Chondrocyte (in vitro differentiated cells): ENCODE data around the gene RASAL1. TPM values are rescaled to one million over a fixed set of nuclear protein-coding genes. Genes with fewer than 3 reads are reported as not detected.
A peak's percentile ranks its signal among the peaks of the same experiment; 100 is the strongest.

ENCODE experiments used
- DNase-seq: peaks from one replicate; pipeline ENCODE4 v3.0.0; 2021; ENCODE audit warnings: mixed read lengths, low spot score
- H3K27ac Mint-ChIP-seq: one replicate; pipeline ENCODE4 v1.8.0; 2021; ENCODE audit warnings: mild to moderate bottlenecking, moderate library complexity, mixed read lengths; ENCODE audit not compliant: unreplicated experiment
- H3K27me3 Mint-ChIP-seq: 2 replicates; pipeline ENCODE4 v1.8.0; 2021; ENCODE audit warnings: low read depth, mixed read lengths
- H3K36me3 Mint-ChIP-seq: 2 replicates; pipeline ENCODE4 v1.8.0; 2021; ENCODE audit warnings: low read depth, mixed read lengths
- H3K4me1 Mint-ChIP-seq: 2 replicates; pipeline ENCODE4 v1.8.0; 2021; ENCODE audit warnings: low read depth, mild to moderate bottlenecking, mixed read lengths
- H3K4me3 Mint-ChIP-seq: one replicate; pipeline ENCODE4 v1.8.0; 2021; ENCODE audit warnings: mild to moderate bottlenecking, moderate library complexity, mixed read lengths; ENCODE audit not compliant: unreplicated experiment
- H3K9me3 Mint-ChIP-seq: 2 replicates; pipeline ENCODE4 v1.8.0; 2021; ENCODE audit warnings: low read depth, mixed read lengths
- total RNA-seq: library from RNA; stranded (reverse); gene quantifications from 3 replicates; pipeline ENCODE4 v1.2.1, GENCODE V29; 2021
- TF ChIP-seq, protein P1 (sequence below): fragments of 200-600 bp; sonication (generic); IDR thresholded peaks from 2 replicates; pipeline ENCODE4 v1.5.0; 2021; ENCODE audit warnings: antibody characterized with exemption, mild to moderate bottlenecking, moderate library complexity

Gene RASAL1
- total RNA-seq, 1 donor from 2014 or later: not detected

DNA sequence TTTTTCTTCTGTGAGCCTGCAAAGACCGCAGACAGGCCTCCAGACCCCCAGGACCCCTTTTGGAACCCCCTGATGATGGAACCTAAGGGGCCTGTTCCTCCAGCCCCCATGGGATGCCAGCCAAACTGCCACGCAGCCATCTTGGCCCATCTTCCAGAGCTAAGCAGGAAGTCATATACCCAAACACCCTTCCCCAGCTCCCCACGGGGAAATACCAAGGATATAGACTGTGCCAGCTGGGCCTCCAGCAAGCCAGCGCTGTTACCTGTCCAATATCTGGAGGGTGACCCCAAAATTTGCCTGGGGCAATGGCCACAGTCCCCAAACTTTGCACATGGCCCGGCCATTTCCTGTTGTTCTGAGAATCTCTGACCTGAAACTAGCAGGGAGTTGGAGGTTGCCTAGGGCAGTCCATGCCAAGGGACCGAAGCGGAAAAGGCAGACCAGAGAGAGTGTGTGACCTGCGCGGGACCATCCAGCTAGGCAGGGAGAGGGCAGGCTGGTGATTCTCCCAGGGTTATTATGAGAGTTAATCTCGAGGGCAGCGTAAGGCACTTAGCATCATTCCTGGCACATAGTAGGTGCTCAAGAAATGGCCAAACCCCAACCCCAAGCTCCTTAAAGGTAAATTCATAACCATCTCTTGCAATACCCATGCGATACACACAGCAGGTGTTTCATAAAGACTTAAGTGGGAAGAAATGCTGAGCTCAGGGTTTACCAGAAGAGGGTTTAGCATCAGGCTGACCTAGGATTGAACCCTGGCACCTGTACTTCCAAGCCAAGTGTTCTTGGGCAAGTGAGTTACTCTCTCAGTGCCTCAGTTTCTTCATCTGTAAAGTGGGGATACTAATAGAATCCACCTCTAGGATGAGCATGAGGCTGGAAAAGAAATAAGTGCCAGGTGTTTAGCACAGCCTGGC, 2.6 kb upstream of the RASAL1 start:
- Mint-ChIP-seq H3K27me3 (peaks cover 25% of the 10 kb centered on the region), H3K4me1 (no peaks in the 10 kb centered on the region), H3K4me3 (no peak overlapping the region), H3K36me3 (no peaks in the 10 kb centered on the region), H3K27ac (no peak overlapping the region), H3K9me3 (no peaks in the 10 kb centered on the region)
- peak; percentile 40 for DNase-seq
- TF ChIP-seq, protein P1, sequence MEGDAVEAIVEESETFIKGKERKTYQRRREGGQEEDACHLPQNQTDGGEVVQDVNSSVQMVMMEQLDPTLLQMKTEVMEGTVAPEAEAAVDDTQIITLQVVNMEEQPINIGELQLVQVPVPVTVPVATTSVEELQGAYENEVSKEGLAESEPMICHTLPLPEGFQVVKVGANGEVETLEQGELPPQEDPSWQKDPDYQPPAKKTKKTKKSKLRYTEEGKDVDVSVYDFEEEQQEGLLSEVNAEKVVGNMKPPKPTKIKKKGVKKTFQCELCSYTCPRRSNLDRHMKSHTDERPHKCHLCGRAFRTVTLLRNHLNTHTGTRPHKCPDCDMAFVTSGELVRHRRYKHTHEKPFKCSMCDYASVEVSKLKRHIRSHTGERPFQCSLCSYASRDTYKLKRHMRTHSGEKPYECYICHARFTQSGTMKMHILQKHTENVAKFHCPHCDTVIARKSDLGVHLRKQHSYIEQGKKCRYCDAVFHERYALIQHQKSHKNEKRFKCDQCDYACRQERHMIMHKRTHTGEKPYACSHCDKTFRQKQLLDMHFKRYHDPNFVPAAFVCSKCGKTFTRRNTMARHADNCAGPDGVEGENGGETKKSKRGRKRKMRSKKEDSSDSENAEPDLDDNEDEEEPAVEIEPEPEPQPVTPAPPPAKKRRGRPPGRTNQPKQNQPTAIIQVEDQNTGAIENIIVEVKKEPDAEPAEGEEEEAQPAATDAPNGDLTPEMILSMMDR: no peak

DNA sequence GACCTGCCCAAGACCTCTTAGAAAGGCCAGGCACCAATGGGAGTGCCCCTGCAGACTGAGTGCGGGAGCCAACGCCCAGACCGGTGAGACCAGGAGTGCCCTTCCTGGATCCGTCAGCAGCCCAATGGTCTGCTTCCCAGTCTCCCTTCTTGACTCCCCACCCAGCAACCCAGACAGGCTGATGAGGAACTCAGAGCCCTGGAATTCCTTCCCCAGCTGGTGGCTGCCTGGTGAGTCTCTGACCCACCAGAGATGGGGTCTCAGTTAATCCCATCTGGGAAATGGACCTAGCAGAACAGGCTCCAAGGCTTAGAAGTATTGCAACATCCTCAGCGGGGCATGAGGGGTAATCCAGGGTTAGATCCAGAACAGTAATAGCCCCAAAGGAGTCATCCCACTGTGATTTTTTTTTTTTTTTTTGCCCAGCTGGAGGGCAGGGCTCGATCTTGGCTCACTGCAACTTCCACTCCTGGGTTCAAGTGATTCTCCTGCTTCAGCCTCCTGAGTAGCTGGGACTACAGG, 1.5 kb upstream of the RASAL1 start:
- Mint-ChIP-seq H3K36me3 (no peaks in the 10 kb centered on the region), H3K27ac (no peak overlapping the region), H3K27me3 (peaks cover 30% of the 10 kb centered on the region), H3K9me3 (no peaks in the 10 kb centered on the region), H3K4me3 (no peak overlapping the region), H3K4me1 (no peaks in the 10 kb centered on the region)
- TF ChIP-seq, protein P1: no peak
- no peak for DNase-seq

GRCh38 chr12:113136128-113136989, 798 bp upstream of the RASAL1 start:
- no peaks in the 10 kb centered on the region for H3K36me3 Mint-ChIP-seq

GRCh38 chr12:113134521-113134951, 1.0 kb downstream of the RASAL1 start:
- Mint-ChIP-seq H3K4me1 (no peaks in the 10 kb centered on the region), H3K9me3 (no peaks in the 10 kb centered on the region), H3K27ac (no peak overlapping the region), H3K36me3 (no peaks in the 10 kb centered on the region), H3K27me3 (peaks cover 40% of the 10 kb centered on the region), H3K4me3 (no peak overlapping the region)
- TF ChIP-seq, protein P1: no peak
- DNase-seq: no peak

More at GRCh38 chr12:113136128-113136989, 798 bp upstream of the RASAL1 start:
- Mint-ChIP-seq H3K27me3 (peaks cover 34% of the 10 kb centered on the region), H3K4me3 (no peak overlapping the region), H3K9me3 (no peaks in the 10 kb centered on the region), H3K4me1 (no peaks in the 10 kb centered on the region), H3K27ac (no peak overlapping the region)
- DNase-seq: no peak
- TF ChIP-seq, protein P1: no peak

DNA sequence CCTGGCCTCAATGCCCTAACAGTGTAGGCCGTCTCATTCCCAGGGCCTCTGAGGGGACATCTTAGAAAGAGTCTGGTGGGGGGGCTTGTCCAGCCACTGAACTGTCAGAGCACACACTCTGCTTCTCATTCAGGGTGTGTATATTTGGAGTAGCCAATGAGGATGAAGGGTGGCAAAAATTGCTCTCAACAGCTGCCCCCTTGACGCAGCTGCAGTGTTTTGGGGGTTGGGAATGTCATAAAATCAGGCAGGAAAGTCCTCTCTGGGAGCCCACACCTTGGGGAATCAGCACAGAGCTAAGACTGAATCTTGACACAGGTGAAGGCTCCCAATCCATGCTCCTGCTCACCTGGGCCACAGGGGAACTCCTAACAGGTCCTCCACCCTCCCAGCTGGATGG, 1.5 kb downstream of the RASAL1 start:
- Mint-ChIP-seq H3K27me3 (peaks cover 45% of the 10 kb centered on the region), H3K27ac (no peak overlapping the region)

More for the DNA sequence above, 1.5 kb downstream of the RASAL1 start:
- TF ChIP-seq, protein P1: no peak
- no peaks in the 10 kb centered on the region for H3K4me1 Mint-ChIP-seq
- no peaks in the 10 kb centered on the region for H3K9me3 Mint-ChIP-seq
- H3K36me3 Mint-ChIP-seq: no peaks in the 10 kb centered on the region
- H3K4me3 Mint-ChIP-seq: no peak overlapping the region
- DNase-seq: no peak
